GM12874 (cell line): ENCODE measurements around the gene PDGFB.

Experiments used
- TF ChIP-seq, protein P1 (sequence below): IDR thresholded peaks from 2 replicates; pipeline ENCODE4 v1.5.1; 2011; ENCODE audit warnings: low read depth, mild to moderate bottlenecking, control low read depth, low read length, moderate library complexity; ENCODE audit not compliant: insufficient read depth

The PDGFB gene

DNA sequence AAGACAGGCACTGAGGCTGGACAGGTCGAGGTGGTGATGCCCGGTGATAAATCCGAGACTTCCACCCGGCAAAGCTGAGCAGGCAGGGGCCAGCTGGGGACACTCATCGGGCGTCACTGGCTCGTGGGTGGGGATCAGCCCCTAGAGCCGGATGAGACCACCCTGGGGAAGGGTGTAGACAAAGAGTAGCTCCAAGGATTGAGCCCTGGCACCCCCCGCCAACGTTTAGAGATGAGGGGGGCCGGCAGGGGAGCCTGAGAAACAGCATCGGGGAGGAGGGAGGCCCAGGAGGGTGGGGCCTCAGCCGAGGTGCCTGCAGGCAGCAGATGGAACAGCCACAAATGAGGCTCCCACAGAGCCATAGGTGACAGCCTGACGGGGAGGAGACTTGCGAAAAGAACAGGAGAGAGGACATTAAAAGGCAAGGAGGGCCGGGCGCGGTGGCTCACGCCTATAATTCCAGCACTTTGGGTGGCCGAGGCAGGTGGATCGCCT is 64.9 kb downstream of the PDGFB start:
- TF ChIP-seq, protein P1, sequence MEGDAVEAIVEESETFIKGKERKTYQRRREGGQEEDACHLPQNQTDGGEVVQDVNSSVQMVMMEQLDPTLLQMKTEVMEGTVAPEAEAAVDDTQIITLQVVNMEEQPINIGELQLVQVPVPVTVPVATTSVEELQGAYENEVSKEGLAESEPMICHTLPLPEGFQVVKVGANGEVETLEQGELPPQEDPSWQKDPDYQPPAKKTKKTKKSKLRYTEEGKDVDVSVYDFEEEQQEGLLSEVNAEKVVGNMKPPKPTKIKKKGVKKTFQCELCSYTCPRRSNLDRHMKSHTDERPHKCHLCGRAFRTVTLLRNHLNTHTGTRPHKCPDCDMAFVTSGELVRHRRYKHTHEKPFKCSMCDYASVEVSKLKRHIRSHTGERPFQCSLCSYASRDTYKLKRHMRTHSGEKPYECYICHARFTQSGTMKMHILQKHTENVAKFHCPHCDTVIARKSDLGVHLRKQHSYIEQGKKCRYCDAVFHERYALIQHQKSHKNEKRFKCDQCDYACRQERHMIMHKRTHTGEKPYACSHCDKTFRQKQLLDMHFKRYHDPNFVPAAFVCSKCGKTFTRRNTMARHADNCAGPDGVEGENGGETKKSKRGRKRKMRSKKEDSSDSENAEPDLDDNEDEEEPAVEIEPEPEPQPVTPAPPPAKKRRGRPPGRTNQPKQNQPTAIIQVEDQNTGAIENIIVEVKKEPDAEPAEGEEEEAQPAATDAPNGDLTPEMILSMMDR: no peak

DNA sequence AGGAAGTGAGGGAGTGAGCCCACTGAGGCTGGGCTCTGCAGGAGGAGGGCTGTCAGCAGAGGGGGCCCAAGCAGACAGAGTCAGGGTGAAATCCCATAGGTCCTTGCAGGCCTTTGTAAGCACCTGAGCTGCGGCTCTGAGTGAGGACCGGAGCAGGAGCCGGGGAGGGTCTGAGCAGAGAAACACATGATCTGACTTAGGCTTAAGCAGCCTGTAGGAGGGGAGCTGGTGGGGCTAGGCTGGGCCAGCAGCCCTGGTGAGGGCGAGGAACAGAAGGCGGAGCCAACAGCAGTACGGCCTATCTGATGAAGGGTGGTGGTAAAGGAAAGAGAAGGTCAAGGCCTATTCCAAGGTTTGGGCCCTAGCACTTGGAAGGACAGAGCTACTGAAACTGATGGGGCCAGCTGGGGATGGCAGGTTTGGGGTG is 65.4 kb downstream of the PDGFB start:
- TF ChIP-seq, protein P1: no peak

DNA sequence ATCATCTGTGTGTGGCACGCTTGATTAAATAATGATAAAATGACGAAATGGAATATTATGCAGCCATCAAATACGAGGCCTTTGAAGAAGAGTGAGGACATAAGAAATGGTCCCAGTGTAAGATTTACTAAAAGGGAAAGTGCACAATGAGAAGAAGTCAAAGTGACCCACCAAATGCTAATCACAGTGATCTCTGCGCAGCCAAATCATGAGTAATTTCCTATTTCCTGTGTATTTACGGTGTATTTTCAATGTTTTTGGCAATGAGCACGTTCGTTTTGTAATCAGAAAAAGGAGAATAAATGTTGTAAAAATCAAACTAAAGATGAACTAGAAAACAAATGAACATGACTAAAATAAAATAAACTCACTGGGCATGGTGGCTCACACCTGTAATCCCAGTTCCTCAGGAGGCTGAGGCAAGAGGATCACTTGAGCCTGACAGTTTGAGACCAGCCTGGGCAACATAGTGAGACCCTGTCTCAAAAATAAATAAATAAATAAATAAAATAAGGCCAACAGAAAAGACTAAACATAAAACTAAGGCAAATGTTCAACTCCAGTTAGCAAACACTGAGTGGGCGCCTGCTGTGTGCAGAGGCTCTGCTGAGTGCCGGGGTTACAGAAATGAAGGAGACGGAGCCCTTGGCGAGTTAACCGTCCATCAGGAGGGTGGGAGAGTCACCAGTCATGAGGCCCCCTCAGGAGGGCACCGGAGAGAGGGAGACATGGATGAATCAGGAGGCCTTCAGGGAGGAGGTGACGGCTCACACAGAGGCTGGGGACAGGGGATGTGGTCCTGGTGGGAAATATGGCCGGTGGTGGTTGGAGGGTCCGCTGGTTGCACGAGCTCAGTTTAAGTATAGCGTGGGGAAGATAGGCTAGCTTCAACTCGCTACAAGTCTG is 66.3 kb downstream of the PDGFB start:
- TF ChIP-seq, protein P1: no peak

DNA sequence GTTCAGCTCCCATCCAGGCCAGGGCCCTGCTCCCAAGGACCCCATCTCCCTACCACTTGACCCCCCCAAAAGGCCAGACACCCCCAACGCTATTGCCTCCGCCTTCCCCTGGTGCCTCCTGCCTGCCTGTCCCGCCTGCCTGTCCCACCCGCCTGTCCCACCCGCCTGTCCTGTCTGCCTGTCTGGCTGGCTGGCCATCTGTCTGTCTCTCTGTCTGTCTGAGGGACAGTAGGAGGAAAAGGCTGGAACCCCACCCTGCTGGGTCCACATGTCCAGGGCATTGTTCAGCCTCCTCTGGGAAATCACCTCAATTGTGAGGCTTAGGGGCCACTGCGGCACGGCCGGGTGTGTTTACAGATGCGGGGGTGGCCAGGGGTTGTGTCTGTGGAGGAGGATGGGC is 67.0 kb downstream of the PDGFB start:
- TF ChIP-seq, protein P1: no peak

DNA sequence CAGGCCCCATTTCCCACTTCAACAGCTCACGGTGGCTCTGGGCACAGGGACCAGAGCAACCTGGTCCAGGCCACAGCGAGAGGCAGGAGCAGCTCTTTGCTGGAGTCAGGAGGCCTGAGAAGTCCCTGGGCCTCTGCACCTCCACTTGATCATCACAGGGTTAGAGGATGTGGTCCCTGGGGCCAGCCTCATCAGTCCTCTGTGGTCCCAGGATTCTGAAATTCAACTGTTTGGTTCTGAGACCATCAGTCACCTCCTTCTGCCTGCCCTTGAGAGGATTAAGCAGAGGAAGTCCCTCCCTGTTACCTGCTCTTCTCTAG is 67.4 kb downstream of the PDGFB start:
- TF ChIP-seq, protein P1: no peak

- TF ChIP-seq, protein P1: no peak
Measured at GRCh38 chr22:39176714-39177455, 67.9 kb downstream of the PDGFB start.

DNA sequence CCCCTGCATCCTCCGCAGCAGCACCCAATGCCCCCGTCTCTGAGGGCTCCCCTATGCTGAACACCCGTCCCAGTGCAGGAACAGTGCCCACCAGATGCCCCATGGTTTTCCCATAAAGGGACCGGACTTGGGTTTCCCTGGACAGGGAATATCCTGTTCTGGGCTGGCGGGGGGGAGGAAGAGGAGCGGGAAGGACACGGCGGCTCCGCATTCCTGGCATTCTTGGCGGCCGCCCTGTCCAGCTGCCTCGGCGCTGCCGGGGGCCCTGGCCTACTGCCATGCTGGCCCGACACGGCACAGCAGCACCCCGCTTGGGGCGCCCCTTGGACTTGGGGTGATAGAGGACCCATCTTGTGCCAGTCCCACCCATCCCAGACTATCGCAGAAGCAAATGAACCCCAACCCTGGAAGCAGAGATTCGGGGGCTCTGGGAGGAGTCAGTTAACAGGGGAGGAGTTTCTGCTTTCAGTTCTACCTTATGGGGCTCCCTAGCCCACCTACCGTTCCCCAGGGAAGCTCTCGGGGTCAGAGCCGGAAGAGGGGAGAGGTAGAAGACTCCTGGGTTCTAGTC is 68.6 kb downstream of the PDGFB start:
- TF ChIP-seq, protein P1: no peak
